ENCODE data around the gene EVL. TPM values are rescaled to one million over a fixed set of nuclear protein-coding genes. Genes with fewer than 3 reads are reported as not detected.
A peak's percentile ranks its signal among the peaks of the same experiment; 100 is the strongest.

The EVL gene
- total and polyA plus RNA-seq, 10 of the 15 experiments (the other 5 are each of a cell fraction or from before 2014, with no cell fraction given) = 11.9 to 341 (median 89.8) TPM

GRCh38 chr14:100140452-100141078, 75.3 kb downstream of the EVL start:
- H3K9me3 ChIP-seq (replicated peaks; ENCODE audit: control insufficient read depth, insufficient read depth, low read length) = no peaks in the 10 kb centered on the region
- WGBS (ENCODE audit: insufficient coverage, insufficient replicate concordance, low lambda C conversion rate, missing lambda C conversion rate) = 95% methylated on average over 16 of the region's 16 CpGs
- DNase-seq (ENCODE audit: low read depth, low spot score) (no peak), ATAC-seq (no peak), FAIRE-seq (no peak)
- no peak overlapping the region for H3K4me3 ChIP-seq
- TF ChIP-seq POLR2AphosphoS2 (IDR thresholded peaks at IDR 0.05; ENCODE audit: low read depth, low read length) (0 out of 2 replicates have a peak, but pooled peaks have one; percentile 7), TCF7 (IDR thresholded peaks at IDR 0.05; ENCODE audit: borderline replicate concordance) (no peak), WRNIP1 (IDR thresholded peaks at IDR 0.05; ENCODE audit: borderline replicate concordance, low read depth, low read length) (no peak), SUPT20H (IDR thresholded peaks at IDR 0.05; ENCODE audit: borderline replicate concordance, control insufficient read depth, low read depth, low read length) (no peak)
- H3K27me3 ChIP-seq (replicated peaks in 1 of 2; ENCODE audit: control insufficient read depth in 2 of 2, insufficient read depth in 2 of 2, low read length in 1 of 2) = no peaks in the 10 kb centered on the region
- peaks cover 8 to 10% of the 10 kb centered on the region in 2 experiments; a peak in 3 of 4 replicates for H3K36me3 ChIP-seq (ENCODE audit: control insufficient read depth in 2 of 2, insufficient read depth in 2 of 2, low read length in 1 of 2)
- POLR2A ChIA-PET = no interaction called here
- H3K4me1 ChIP-seq (ENCODE audit: control insufficient read depth, insufficient read depth, low read length) = no peaks in the 10 kb centered on the region
- intact Hi-C loops (cut with micrococcal nuclease; ENCODE audit: unreplicated experiment) = no loop called here
- no peaks in the 10 kb centered on the region for H3K79me2 ChIP-seq (ENCODE audit: control insufficient read depth, insufficient read depth, low read length)
- BruUV-seq (replicated peaks) = no TSS peak
- H2AFZ ChIP-seq (ENCODE audit: control insufficient read depth, low read depth, low read length) = no peak overlapping the region
- CTCF ChIA-PET = interaction anchor here (0.6 kb wide), 1 partner anchor 135 kb away, joined by 3 read pairs; no protein-coding TSS in a partner anchor
- H3K27ac ChIP-seq (ENCODE audit: control insufficient read depth, insufficient read depth) = no peak overlapping the region
- H3K4me2 ChIP-seq (ENCODE audit: control insufficient read depth, insufficient read depth) = no peak overlapping the region
- H3K9ac ChIP-seq (ENCODE audit: control insufficient read depth, insufficient read depth, low read length) = no peak overlapping the region
- SMC1A ChIA-PET (ENCODE audit: uncharacterized antibody, unreplicated experiment) = no interaction called here
- H4K20me1 ChIP-seq (ENCODE audit: control insufficient read depth, insufficient read depth) = no peaks in the 10 kb centered on the region
- RAD21 ChIA-PET (ENCODE audit: unreplicated experiment) = no interaction called here
- in situ Hi-C loops (cut with MboI) = no loop called here

GRCh38 chr14:100141098-100141497, 75.9 kb downstream of the EVL start:
- H4K20me1 ChIP-seq (ENCODE audit: control insufficient read depth, insufficient read depth) = no peaks in the 10 kb centered on the region
- FAIRE-seq (no peak), ATAC-seq (no peak), DNase-seq (ENCODE audit: low read depth, low spot score) (no peak)
- WGBS (ENCODE audit: insufficient coverage, insufficient replicate concordance, low lambda C conversion rate, missing lambda C conversion rate) = 91% methylated on average over 7 of the region's 7 CpGs
- no peak overlapping the region for H3K9ac ChIP-seq (ENCODE audit: control insufficient read depth, insufficient read depth, low read length)
- in situ Hi-C loops (cut with MboI) (no loop called here), intact Hi-C loops (cut with micrococcal nuclease; ENCODE audit: unreplicated experiment) (no loop called here)
- BruUV-seq (replicated peaks) = no TSS peak
- H3K27ac ChIP-seq (ENCODE audit: control insufficient read depth, insufficient read depth) = no peak overlapping the region
- RAD21 ChIA-PET (ENCODE audit: unreplicated experiment) = no interaction called here
- SMC1A ChIA-PET (ENCODE audit: uncharacterized antibody, unreplicated experiment) = no interaction called here
- POLR2A ChIA-PET = no interaction called here
- CTCF ChIA-PET = no interaction called here
- no peaks in the 10 kb centered on the region for H3K27me3 ChIP-seq (replicated peaks in 1 of 2; ENCODE audit: control insufficient read depth in 2 of 2, insufficient read depth in 2 of 2, low read length in 1 of 2)
- H3K4me2 ChIP-seq (ENCODE audit: control insufficient read depth, insufficient read depth) = no peak overlapping the region
- no peak overlapping the region for H2AFZ ChIP-seq (ENCODE audit: control insufficient read depth, low read depth, low read length)
- no peaks in the 10 kb centered on the region for H3K79me2 ChIP-seq (ENCODE audit: control insufficient read depth, insufficient read depth, low read length)
- H3K4me1 ChIP-seq (ENCODE audit: control insufficient read depth, insufficient read depth, low read length) = no peaks in the 10 kb centered on the region
- H3K9me3 ChIP-seq (replicated peaks; ENCODE audit: control insufficient read depth, insufficient read depth, low read length) = no peaks in the 10 kb centered on the region
- no peak overlapping the region for H3K4me3 ChIP-seq
- H3K36me3 ChIP-seq (ENCODE audit: control insufficient read depth in 2 of 2, insufficient read depth in 2 of 2, low read length in 1 of 2) = peaks cover 8 to 10% of the 10 kb centered on the region in 2 experiments; a peak in 3 of 4 replicates
- no peak for TF ChIP-seq SUPT20H (IDR thresholded peaks at IDR 0.05; ENCODE audit: borderline replicate concordance, control insufficient read depth, low read depth, low read length)
- TF ChIP-seq ATF3 (IDR thresholded peaks at IDR 0.05; ENCODE audit: borderline replicate concordance, extremely low read depth, low read depth, low read length) = no peak
- TF ChIP-seq NKRF (conservative IDR thresholded peaks at IDR 0.05) = no peak
- no peak for TF ChIP-seq BCL3 (IDR thresholded peaks at IDR 0.05; ENCODE audit: borderline replicate concordance, insufficient read depth, low read depth, low read length, poor library complexity, severe bottlenecking)

Data from GM12878 (cell line).